Astrocyte of the cerebellum (primary cell): ENCODE data around the gene MMAA.

Source experiments
- DNase-seq: peaks from one replicate; pipeline ENCODE4 v3.0.0-alpha.2; 2011; ENCODE audit warnings: low read depth
- H3K4me3 ChIP-seq: 2 replicates; pipeline ENCODE4 v1.5.1; 2011; ENCODE audit warnings: mild to moderate bottlenecking, low read depth, low read length, moderate library complexity
- CTCF ChIP-seq: IDR thresholded peaks from 2 replicates; pipeline ENCODE4 v1.5.1; 2012; ENCODE audit warnings: low read length, low read depth, moderate library complexity, mild to moderate bottlenecking; ENCODE audit errors: missing control alignments
- in situ Hi-C: cut with HindIII; loops from 2 replicates; pipeline ENCODE4 v1.10.0; 2017; ENCODE audit warnings: low sequenced_read_pairs

The MMAA gene

DNA sequence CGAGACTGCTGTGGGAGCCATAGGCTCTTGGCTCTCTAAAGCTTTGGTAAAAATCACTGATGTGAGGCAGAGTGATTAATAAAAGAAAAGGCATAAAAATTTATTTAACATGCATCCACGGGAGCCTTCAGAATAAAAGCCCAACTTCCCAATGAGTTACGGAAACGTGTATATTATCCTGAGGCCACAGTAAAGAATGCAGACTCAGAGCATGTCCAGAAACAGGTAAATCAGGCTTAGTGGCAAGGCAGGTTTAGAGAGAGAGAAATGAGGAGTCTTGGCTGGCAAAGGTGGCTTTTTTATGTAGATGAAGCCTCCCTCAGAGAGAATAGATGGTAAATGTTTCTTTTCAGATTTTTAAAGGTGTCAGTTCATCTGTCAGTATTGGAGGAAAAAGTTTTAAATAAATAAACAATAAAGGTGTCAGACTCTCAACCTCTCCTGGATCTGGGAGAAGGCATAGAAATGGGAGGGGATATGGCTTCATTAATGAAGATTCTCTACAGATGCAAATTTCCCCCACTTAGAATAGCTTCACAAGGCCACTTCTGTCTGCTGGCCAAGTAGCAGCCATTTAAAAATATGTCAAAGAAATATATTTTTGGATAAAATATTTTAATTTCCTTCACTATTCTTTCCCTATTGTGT, 84.8 kb downstream of the MMAA start:
- TF ChIP-seq CTCF = no peak
- no peak overlapping the region for H3K4me3 ChIP-seq
- in situ Hi-C loops = no loop called here
- no peak for DNase-seq

DNA sequence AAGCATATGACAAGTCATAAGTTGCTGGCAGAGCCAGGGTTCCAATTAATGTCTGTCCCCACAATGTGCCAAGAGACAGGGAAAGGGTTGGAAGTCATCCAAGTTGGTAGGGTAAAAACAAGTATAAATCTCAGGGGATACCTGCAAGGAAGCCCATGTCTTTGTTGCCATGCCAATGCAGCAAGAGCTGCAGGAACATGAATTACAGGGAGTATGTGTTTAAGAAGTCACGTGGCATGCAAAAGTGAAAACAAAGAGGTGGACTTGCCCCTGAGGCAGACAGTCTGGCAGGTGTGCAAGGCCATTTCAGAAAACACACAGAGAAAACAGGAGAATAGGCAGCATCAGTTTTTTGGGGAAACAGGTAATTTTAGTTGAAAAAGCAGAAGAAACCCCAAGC, 90.2 kb downstream of the MMAA start:
- TF ChIP-seq CTCF = no peak
- DNase-seq = no peak
- H3K4me3 ChIP-seq = no peak overlapping the region
- in situ Hi-C loops = no loop called here
